Heart left ventricle (tissue), 16 donors: ENCODE results near the gene SORBS2. TPM values are rescaled to one million over a fixed set of nuclear protein-coding genes. Genes with fewer than 3 reads are reported as not detected.

ENCODE experiments used
- ATAC-seq, 4 donors: fragments of 200-7000 bp; cut with Tn5 transposase; one replicate each; pipeline ENCODE4 v1.9.1; 2020 to 2022; ENCODE audit warnings: moderate library complexity in 4 of 4, mild to moderate bottlenecking in 3 of 4, moderate number of reproducible peaks in 1 of 4
- DNase-seq, 5 donors: peaks; one replicate each; pipeline ENCODE4 v3.0.0-alpha.2; 2020
- H3K27ac ChIP-seq, 12 donors: fragments of 200-600 bp; sonication (generic) in 4 of 12; one replicate each; pipeline versions ENCODE4 v1.5.0 to v1.8.0; 2016 to 2022; ENCODE audit warnings: mild to moderate bottlenecking in 2 of 12
- H3K27me3 ChIP-seq, 9 donors: fragments of 200-600 bp; sonication (generic) in 2 of 9; one replicate each; pipeline versions ENCODE4 v1.5.1 to v1.8.0; 2016 to 2022; ENCODE audit warnings: mild to moderate bottlenecking in 3 of 9
- H3K36me3 ChIP-seq, 9 donors: fragments of 200-600 bp; sonication (generic) in 2 of 9; one replicate each; pipeline versions ENCODE4 v1.5.0 to v1.8.0; 2018 to 2022; ENCODE audit warnings: mild to moderate bottlenecking in 2 of 9
- H3K4me1 ChIP-seq, 12 donors: fragments of 200-600 bp; sonication (generic) in 4 of 12; one replicate each; pipeline versions ENCODE4 v1.5.0 to v1.8.0; 2016 to 2022; ENCODE audit warnings: mild to moderate bottlenecking in 3 of 12
- H3K4me3 ChIP-seq, 12 donors: fragments of 200-600 bp; sonication (generic) in 4 of 12; one replicate each; pipeline versions ENCODE4 v1.5.0 to v1.8.0; 2017 to 2022; ENCODE audit warnings: mild to moderate bottlenecking in 9 of 12, moderate library complexity in 4 of 12
- H3K9me3 ChIP-seq, 12 donors: fragments of 200-600 bp; sonication (generic) in 4 of 12; one replicate each; pipeline versions ENCODE4 v1.5.0 to v1.8.0; 2016 to 2022; ENCODE audit warnings: mild to moderate bottlenecking in 1 of 12
- POLR2A ChIP-seq, 2 donors: fragments of 450-650 bp; IDR thresholded peaks; one replicate each; pipeline ENCODE4 v1.6.1; 2017; ENCODE audit warnings: antibody characterized with exemption in 2 of 2, mild to moderate bottlenecking in 2 of 2, moderate library complexity in 2 of 2
- WGBS, 4 donors: extraction: QIAGEN DNeasy Blood & Tissue Kit in 2 of 4; methylation state at CpG; one replicate each; pipeline versions ENCODE4 v1.1.5 to v1.1.7; 2013 to 2018; 5-methylcytosine and 5-hydroxymethylcytosine counted together
- intact Hi-C, 10 donors: fragments of 100-400 bp; cut with DNase I; formaldehyde crosslinking; loops; one replicate each; pipeline versions ENCODE4 v1.11.1 to v1.14.2; 2022
- polyA plus RNA-seq, 2 donors: library from polyadenylated mRNA; stranded (reverse); fragments of 200-250 nt; gene quantifications; one replicate each; pipeline ENCODE4 v1.2.3, GENCODE V29; 2013
- total RNA-seq, 9 donors: library from RNA; depleted of rRNA in 2 of 9; stranded (reverse); fragments of >200 nt in 2 of 9; fragmentation: NEBNext Ultra II Directional in 3 of 9; extraction: Animal tissue kit (Norgen Biotek cat#: 25700) in 3 of 9; gene quantifications; one replicate each; pipeline versions ENCODE4 v1.1.0 to v1.2.4, GENCODE V29; 2016 to 2023
- TF ChIP-seq, protein P1 (sequence below), 12 donors: fragments of 200-600 bp; sonication (generic) in 4 of 12; IDR thresholded peaks; one replicate each; pipeline versions ENCODE4 v1.5.0 to v1.8.0; 2018 to 2022; ENCODE audit warnings: antibody characterized with exemption in 12 of 12, mild to moderate bottlenecking in 5 of 12
- donor health status: ischemic (EF 13 %, LVEDD 7.1; RV severe dilation, severe dysfunction).
- donor health status: healthy with polysubstance abuse.
- donor health status: DM: no; HTN: yes; CAD: no.
- donor health status: DM: no; HTN: no; CAD: no.
- donor health status: ischemic (EF 25% LVEDD 6.9; RV normal size, moderate dysfunction).
- donor health status: ischemic (EF 25% LVEDD 5.7; RV mildly dilated, moderate dysfunction).
- donor health status: healthy.
- donor health status: DM: yes; HTN: yes; CAD: no.
- donor health status: ischemic (EF 35%, LVEDD 5.7; RV mildly dilated, moderate dysfunction).
- donor health status: nonischemic (EF 11% LVEDD 7.7; RV severe dilation, severe dysfunction).
- donor health status: DM: yes; HTN: yes; CAD: no.
- donor health status: PGD.
- donor health status: ischemic (EF 29% LVEDD 5.4; RV normal size, mild dysfunction).
- donor health status: nonischemic (EF 23%, LVEDD 6.1; RV moderate dilation, normal function).

SORBS2 gene
- total and polyA plus RNA-seq, 11 donors = 254 to 2,158 (median 1,369) TPM

GRCh38 chr4:185538806-185539205 is 273.2 kb downstream of the SORBS2 start:
- H3K27ac ChIP-seq = no peak overlapping the region
- ATAC-seq (no peak), DNase-seq (no peak)
- H3K4me3 ChIP-seq = no peak overlapping the region
- intact Hi-C loops = loop anchor here in 4 of 10 donors (5.0 to 10.0 kb wide), 4 partner anchors 48 to 58 kb away; no protein-coding TSS in a partner anchor
- no peak for TF ChIP-seq POLR2A (IDR thresholded peaks at IDR 0.05)
- TF ChIP-seq, protein P1, sequence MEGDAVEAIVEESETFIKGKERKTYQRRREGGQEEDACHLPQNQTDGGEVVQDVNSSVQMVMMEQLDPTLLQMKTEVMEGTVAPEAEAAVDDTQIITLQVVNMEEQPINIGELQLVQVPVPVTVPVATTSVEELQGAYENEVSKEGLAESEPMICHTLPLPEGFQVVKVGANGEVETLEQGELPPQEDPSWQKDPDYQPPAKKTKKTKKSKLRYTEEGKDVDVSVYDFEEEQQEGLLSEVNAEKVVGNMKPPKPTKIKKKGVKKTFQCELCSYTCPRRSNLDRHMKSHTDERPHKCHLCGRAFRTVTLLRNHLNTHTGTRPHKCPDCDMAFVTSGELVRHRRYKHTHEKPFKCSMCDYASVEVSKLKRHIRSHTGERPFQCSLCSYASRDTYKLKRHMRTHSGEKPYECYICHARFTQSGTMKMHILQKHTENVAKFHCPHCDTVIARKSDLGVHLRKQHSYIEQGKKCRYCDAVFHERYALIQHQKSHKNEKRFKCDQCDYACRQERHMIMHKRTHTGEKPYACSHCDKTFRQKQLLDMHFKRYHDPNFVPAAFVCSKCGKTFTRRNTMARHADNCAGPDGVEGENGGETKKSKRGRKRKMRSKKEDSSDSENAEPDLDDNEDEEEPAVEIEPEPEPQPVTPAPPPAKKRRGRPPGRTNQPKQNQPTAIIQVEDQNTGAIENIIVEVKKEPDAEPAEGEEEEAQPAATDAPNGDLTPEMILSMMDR (IDR thresholded peaks at IDR 0.05) = no peak
- H3K36me3 ChIP-seq = no peaks in the 10 kb centered on the region
- peaks cover 0 to 32% (median 16%) of the 10 kb centered on the region in 12 donors for H3K4me1 ChIP-seq
- H3K9me3 ChIP-seq = no peaks in the 10 kb centered on the region
- peaks cover 0 to 20% (median 0%) of the 10 kb centered on the region in 9 donors for H3K27me3 ChIP-seq
- WGBS, 4 donors = 27 to 87% (median 70%) methylated on average over 1 of the region's 1 CpG

DNA sequence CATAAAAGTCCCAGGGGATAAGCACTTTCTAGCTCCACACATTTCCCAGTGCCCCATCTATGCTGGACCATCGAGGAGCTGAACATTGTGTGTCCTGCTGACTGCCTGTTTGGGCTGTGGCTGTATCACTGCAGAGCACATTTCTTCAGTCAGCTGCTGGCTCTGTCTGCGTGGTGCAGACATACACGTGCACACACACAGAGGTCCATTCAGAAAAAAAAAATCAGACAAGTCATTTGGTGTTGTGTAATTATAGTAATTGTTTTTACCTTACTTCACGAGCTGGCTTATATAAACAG is 275.6 kb downstream of the SORBS2 start:
- H3K27ac ChIP-seq = peak overlapping the region in 9 of 12 donors; percentile 92 to 99 (median 98)
- peak overlapping the region in 7 of 12 donors; percentile 72 to 98 (median 89) for H3K4me3 ChIP-seq
- ATAC-seq (peak; percentile 56 to 68 (median 62)), DNase-seq (peak in 4 of 5 donors; percentile 42 to 69 (median 60))
- TF ChIP-seq POLR2A (IDR thresholded peaks at IDR 0.05) = peak in 1 of 2 donors; percentile 30
- TF ChIP-seq, protein P1 (IDR thresholded peaks at IDR 0.05) = no peak
- peaks cover 0 to 24% (median 0%) of the 10 kb centered on the region in 9 donors for H3K27me3 ChIP-seq
- H3K9me3 ChIP-seq = no peaks in the 10 kb centered on the region
- WGBS, 4 donors = 6 to 13% (median 8%) methylated on average over 4 of the region's 4 CpGs
- H3K36me3 ChIP-seq = no peaks in the 10 kb centered on the region
- intact Hi-C loops = loop anchor here in 4 of 10 donors (5.0 to 10.0 kb wide), 4 partner anchors 51 to 61 kb away; no protein-coding TSS in a partner anchor
- H3K4me1 ChIP-seq = peaks cover 0 to 39% (median 12%) of the 10 kb centered on the region in 12 donors

DNA sequence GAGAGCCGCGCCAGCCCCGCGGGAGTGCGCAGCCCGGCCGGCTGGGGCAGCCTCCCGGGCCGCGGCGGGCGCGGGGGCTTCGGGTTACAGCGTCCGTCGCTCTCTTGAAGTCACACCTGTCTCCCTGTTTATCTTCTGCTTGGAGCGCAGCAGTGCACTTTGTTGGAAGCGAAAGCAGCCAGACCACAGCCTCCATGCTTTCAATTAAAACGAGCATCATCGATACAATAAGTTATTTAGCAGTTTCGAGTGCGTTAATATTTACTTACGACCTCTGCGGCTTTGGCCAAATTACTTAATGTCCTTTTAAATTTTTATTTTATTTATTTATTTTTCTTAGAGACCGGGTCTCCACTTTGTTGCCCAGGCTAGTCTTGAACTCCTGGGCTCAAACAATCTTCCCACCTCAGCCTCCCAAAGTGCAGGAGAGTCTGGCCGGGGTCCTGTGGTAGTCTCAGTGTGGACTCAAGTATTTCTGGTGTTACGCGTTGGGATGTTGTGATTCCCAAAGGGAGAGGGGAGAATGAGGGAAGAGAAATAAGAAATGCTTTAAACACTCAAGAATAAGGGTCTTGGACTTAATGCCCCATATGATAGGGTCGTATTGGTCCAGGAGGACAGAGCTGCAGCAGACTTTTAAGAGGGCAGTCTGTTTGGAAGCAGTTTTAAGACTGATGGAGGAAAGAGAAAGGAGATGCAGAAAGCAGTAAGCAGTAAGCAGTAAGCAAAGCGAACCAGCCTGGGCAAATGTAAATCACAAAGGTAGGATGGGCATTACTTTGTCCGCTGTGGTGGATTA is 276.2 kb downstream of the SORBS2 start:
- WGBS, 4 donors = 7 to 15% (median 11%) methylated on average over 19 to 32 of the region's 32 CpGs
- peak overlapping the region; percentile 84 to 99 (median 97) for H3K27ac ChIP-seq
- no peaks in the 10 kb centered on the region for H3K36me3 ChIP-seq
- H3K4me3 ChIP-seq = peak overlapping the region; percentile 67 to 98 (median 84)
- peaks cover 0 to 37% (median 8%) of the 10 kb centered on the region in 12 donors for H3K4me1 ChIP-seq
- peaks cover 0 to 24% (median 0%) of the 10 kb centered on the region in 9 donors for H3K27me3 ChIP-seq
- DNase-seq = peak in 2 of 5 donors; percentile 82 to 87
- ATAC-seq = no peak
- H3K9me3 ChIP-seq = no peaks in the 10 kb centered on the region
- intact Hi-C loops = loop anchor here in 7 of 10 donors (2.0 to 10.0 kb wide), 6 partner anchors 31 to 61 kb away; no protein-coding TSS in a partner anchor
- no peak for TF ChIP-seq POLR2A (IDR thresholded peaks at IDR 0.05)
- TF ChIP-seq, protein P1 (IDR thresholded peaks at IDR 0.05) = peak in 1 of 12 donors; percentile 2
